ENCODE results near the gene CSDE1. TPM values are rescaled to one million over a fixed set of nuclear protein-coding genes. Genes with fewer than 3 reads are reported as not detected.

CSDE1 gene
- total RNA-seq, 4 donors from 2014 or later: 2,331 to 4,024 (median 3,697) TPM

GRCh38 chr1:114700036-114700600 is 57.7 kb downstream of the CSDE1 start:
- intact Hi-C loops (cut with DNase I; ENCODE audit: low total_unique reads) (no loop called here), in situ Hi-C loops (cut with MboI; ENCODE audit: low sequenced_read_pairs in 4 of 4) (no loop called here)
- Histone ChIP-seq H3K9me3 (no peaks in the 10 kb centered on the region), H3K27me3 (no peaks in the 10 kb centered on the region), H3K4me3 (no peak overlapping the region), H3K36me3 (no peaks in the 10 kb centered on the region), H3K27ac (peak overlapping the region; percentile 81 to 90 (median 85)), H3K4me1 (peaks cover 42 to 52% of the 10 kb centered on the region in 2 donors)
- TF ChIP-seq POLR2A (IDR thresholded peaks at IDR 0.05): no peak
- TF ChIP-seq CTCF (IDR thresholded peaks at IDR 0.05 in 4 of 5, conservative IDR thresholded peaks at IDR 0.05 in 1 of 5): no peak
- DNase-seq (no peak), ATAC-seq (no peak)

- no peaks in the 10 kb centered on the region for H3K36me3 ChIP-seq
- peak overlapping the region in 3 of 4 donors; percentile 88 to 93 (median 89) for H3K27ac ChIP-seq
- peaks cover 24 to 29% of the 10 kb centered on the region in 2 donors for H3K4me1 ChIP-seq
- intact Hi-C loops (cut with DNase I; ENCODE audit: low total_unique reads): loop anchor here (10.0 kb wide), 1 partner anchor 1678 kb away; the partner anchor contains the start of gene ATP1A1
- no peaks in the 10 kb centered on the region for H3K27me3 ChIP-seq
- DNase-seq (no peak), ATAC-seq (no peak)
- H3K9me3 ChIP-seq: no peaks in the 10 kb centered on the region
- TF ChIP-seq POLR2A (IDR thresholded peaks at IDR 0.05) (no peak), CTCF (IDR thresholded peaks at IDR 0.05 in 4 of 5, conservative IDR thresholded peaks at IDR 0.05 in 1 of 5) (no peak)
- in situ Hi-C loops (cut with MboI; ENCODE audit: low sequenced_read_pairs in 4 of 4): loop anchor here in 1 of 4 donors (10.0 kb wide), 1 partner anchor 48 kb away; no protein-coding TSS in a partner anchor
- H3K4me3 ChIP-seq: no peak overlapping the region
These were observed 61.0 kb downstream of the CSDE1 start for GRCh38 chr1:114696810-114697209.

GRCh38 chr1:114695430-114696058 is 62.2 kb downstream of the CSDE1 start, which contains the start of gene AMPD1:
Gene AMPD1 (minus strand): TSS chr1:114695546. CDS start chr1:114695471, 75 bp downstream.
- peak within 1 kb of the TSS; percentile 88 to 98 (median 91) for H3K27ac ChIP-seq
- peak within 1 kb of the TSS; percentile 24 to 60 (median 42) for H3K4me3 ChIP-seq
- H3K36me3 ChIP-seq: no peaks in the 10 kb centered on the region
- H3K9me3 ChIP-seq: no peaks in the 10 kb centered on the region
- TF ChIP-seq CTCF (IDR thresholded peaks at IDR 0.05 in 4 of 5, conservative IDR thresholded peaks at IDR 0.05 in 1 of 5) (no peak), POLR2A (IDR thresholded peaks at IDR 0.05) (peak in 1 of 2 donors; percentile 73)
- intact Hi-C loops (cut with DNase I; ENCODE audit: low total_unique reads): loop anchor here (10.0 kb wide), 1 partner anchor 1679 kb away; the partner anchor contains the start of gene ATP1A1
- peaks cover 24 to 28% of the 10 kb centered on the region in 2 donors for H3K4me1 ChIP-seq
- peak; percentile 53 to 74 for ATAC-seq
- no peaks in the 10 kb centered on the region for H3K27me3 ChIP-seq
- no peak for DNase-seq
- in situ Hi-C loops (cut with MboI; ENCODE audit: low sequenced_read_pairs in 4 of 4): loop anchor here in 1 of 4 donors (10.0 kb wide), 1 partner anchor 49 kb away; no protein-coding TSS in a partner anchor

GRCh38 chr1:114694540-114695310 is 63.1 kb downstream of the CSDE1 start:
- intact Hi-C loops (cut with DNase I; ENCODE audit: low total_unique reads) (loop anchor here (10.0 kb wide), 1 partner anchor 1680 kb away; the partner anchor contains the start of gene ATP1A1), in situ Hi-C loops (cut with MboI; ENCODE audit: low sequenced_read_pairs in 4 of 4) (loop anchor here in 1 of 4 donors (10.0 kb wide), 1 partner anchor 50 kb away; no protein-coding TSS in a partner anchor)
- no peak for DNase-seq
- Histone ChIP-seq H3K27ac (peak overlapping the region; percentile 88 to 98 (median 91)), H3K36me3 (no peaks in the 10 kb centered on the region), H3K9me3 (no peaks in the 10 kb centered on the region), H3K4me1 (peaks cover 26 to 31% of the 10 kb centered on the region in 2 donors), H3K4me3 (peak overlapping the region; percentile 24 to 60 (median 42)), H3K27me3 (no peaks in the 10 kb centered on the region)
- peak; percentile 47 to 53 for ATAC-seq
- TF ChIP-seq CTCF (IDR thresholded peaks at IDR 0.05 in 4 of 5, conservative IDR thresholded peaks at IDR 0.05 in 1 of 5) (no peak), POLR2A (IDR thresholded peaks at IDR 0.05) (peak in 1 of 2 donors; percentile 26)

All from gastrocnemius medialis (tissue), 4 donors.